SU-DHL-6 (cell line): ENCODE measurements around the gene DVL1.

ENCODE experiments used
- H2AFZ ChIP-seq: fragments of 200-600 bp; sonication (generic); 2 replicates; pipeline ENCODE4 v1.6.1; 2014; ENCODE audit warnings: low read depth, mild to moderate bottlenecking, moderate library complexity, mixed read lengths, antibody characterized with exemption, low read length; ENCODE audit not compliant: severe bottlenecking
- H3F3A ChIP-seq: fragments of 200-600 bp; shearing (Covaris generic); 2 replicates; pipeline ENCODE4 v1.6.0; 2016; ENCODE audit warnings: antibody characterized with exemption, mild to moderate bottlenecking; ENCODE audit not compliant: insufficient read depth
- H3K27ac ChIP-seq: fragments of 200-600 bp; sonication (generic); 2 replicates; pipeline ENCODE4 v1.5.1; 2016; ENCODE audit warnings: low read depth, mild to moderate bottlenecking, low read length, moderate library complexity, mixed read lengths
- H3K27me3 ChIP-seq: fragments of 200-600 bp; sonication (generic), shearing (Covaris generic); 2 replicates; pipeline ENCODE4 v1.6.0; 2014; ENCODE audit warnings: mild to moderate bottlenecking, low read length
- H3K36me3 ChIP-seq: fragments of 200-600 bp; sonication (generic); 2 replicates; pipeline ENCODE4 v1.6.1; 2014; ENCODE audit warnings: mild to moderate bottlenecking, low read length, mixed read lengths
- H3K4me2 ChIP-seq: fragments of 300-600, 200-600 bp; shearing (Covaris generic), sonication (generic); 2 replicates; pipeline ENCODE4 v1.6.0; 2014; ENCODE audit warnings: low read length, low read depth, mild to moderate bottlenecking; ENCODE audit not compliant: poor library complexity, severe bottlenecking
- H3K4me3 ChIP-seq: fragments of 200-600 bp; sonication (generic); 2 replicates; pipeline ENCODE4 v1.5.1; 2014; ENCODE audit warnings: antibody characterized with exemption, low read length, mild to moderate bottlenecking, mixed read lengths; ENCODE audit not compliant: insufficient read depth, poor library complexity, severe bottlenecking
- H3K79me2 ChIP-seq: fragments of 200-600 bp; sonication (generic); 2 replicates; pipeline ENCODE4 v1.6.1; 2014; ENCODE audit warnings: mild to moderate bottlenecking, low read length, moderate library complexity; ENCODE audit not compliant: insufficient read depth
- H3K9ac ChIP-seq: fragments of 200-600 bp; sonication (generic); 2 replicates; pipeline ENCODE4 v1.7.0; 2014; ENCODE audit warnings: mild to moderate bottlenecking, low read length
- H3K9me2 ChIP-seq: fragments of 200-600 bp; sonication (generic); replicated peaks from 2 replicates; pipeline ENCODE4 v1.6.1; 2014; ENCODE audit warnings: low read length; ENCODE audit not compliant: insufficient read depth
- H3K9me3 ChIP-seq: fragments of 200-600 bp; sonication (generic); 2 replicates; pipeline ENCODE4 v1.6.1; 2014; ENCODE audit warnings: low read length, mixed read lengths; ENCODE audit not compliant: insufficient read depth
- H4K20me1 ChIP-seq: fragments of 200-600 bp; sonication (generic); 2 replicates; pipeline ENCODE4 v1.6.1; 2014; ENCODE audit warnings: low read depth, mild to moderate bottlenecking, antibody characterized with exemption, low read length, moderate library complexity, mixed read lengths
- EZH2phosphoT487 ChIP-seq: fragments of 200-600 bp; sonication (generic), shearing (Covaris generic); conservative IDR thresholded peaks from 2 replicates; pipeline ENCODE4 v1.6.1; 2018; ENCODE audit warnings: mild to moderate bottlenecking, antibody characterized with exemption, low read length, moderate library complexity, mixed read lengths
- TF ChIP-seq, protein P1 (sequence below): fragments of 200-600 bp; sonication (generic); IDR thresholded peaks from one replicate; pipeline ENCODE4 v1.5.1; 2017; ENCODE audit warnings: antibody characterized with exemption, mild to moderate bottlenecking, low read length, moderate library complexity; ENCODE audit not compliant: insufficient read depth, poor library complexity, severe bottlenecking

Gene DVL1

DNA sequence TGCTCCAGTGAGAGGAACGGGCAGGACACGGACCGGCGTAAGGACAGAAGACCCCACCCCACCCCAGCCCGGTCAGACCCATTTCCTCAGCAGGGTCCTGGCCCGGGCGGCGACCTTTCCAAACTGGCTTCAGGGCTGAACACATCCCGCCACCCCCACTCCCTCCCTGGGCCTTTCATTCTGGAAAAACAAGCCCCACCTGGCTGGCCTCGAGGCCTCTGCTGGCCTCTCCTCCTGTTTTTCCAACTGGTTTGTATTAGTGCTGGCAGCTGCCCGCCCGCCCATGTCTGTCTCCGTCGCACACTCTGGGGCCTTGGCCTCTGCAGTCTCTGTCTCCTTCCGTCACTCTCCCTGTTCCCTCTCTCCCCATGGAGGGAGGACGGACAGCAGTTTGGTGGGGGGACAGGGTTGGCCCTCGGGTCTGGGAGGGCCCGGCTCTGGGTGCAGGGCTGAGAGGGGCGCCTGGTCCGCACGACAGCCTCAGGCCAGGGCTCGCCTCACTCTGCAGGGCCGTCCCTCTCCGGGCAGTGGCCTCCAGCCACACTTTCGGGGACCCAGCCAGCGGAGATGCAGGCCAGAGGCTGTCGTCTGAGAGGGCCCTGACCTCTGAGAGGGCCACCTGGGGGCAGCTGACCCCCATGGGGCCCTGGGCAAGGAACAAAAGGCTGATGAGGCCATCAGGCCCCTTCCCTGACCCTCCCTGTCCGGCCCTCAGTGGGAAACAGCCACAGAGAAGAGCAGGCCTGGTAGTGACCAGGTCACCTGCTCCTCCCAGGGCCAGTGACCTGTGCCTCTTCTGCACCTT is 10.6 kb upstream of the DVL1 start:
- Histone ChIP-seq H3K36me3 (no peaks in the 10 kb centered on the region), H3K9ac (no peak overlapping the region), H3K27me3 (no peaks in the 10 kb centered on the region), H3K27ac (no peak overlapping the region), H3K4me2 (no peak overlapping the region), H2AFZ (no peak overlapping the region), H3K9me2 (no peaks in the 10 kb centered on the region), H3K9me3 (no peaks in the 10 kb centered on the region), H4K20me1 (no peaks in the 10 kb centered on the region), H3K4me3 (no peak overlapping the region), H3F3A (no peaks in the 10 kb centered on the region), H3K79me2 (no peaks in the 10 kb centered on the region)
- TF ChIP-seq EZH2phosphoT487 = no peak
- TF ChIP-seq, protein P1, sequence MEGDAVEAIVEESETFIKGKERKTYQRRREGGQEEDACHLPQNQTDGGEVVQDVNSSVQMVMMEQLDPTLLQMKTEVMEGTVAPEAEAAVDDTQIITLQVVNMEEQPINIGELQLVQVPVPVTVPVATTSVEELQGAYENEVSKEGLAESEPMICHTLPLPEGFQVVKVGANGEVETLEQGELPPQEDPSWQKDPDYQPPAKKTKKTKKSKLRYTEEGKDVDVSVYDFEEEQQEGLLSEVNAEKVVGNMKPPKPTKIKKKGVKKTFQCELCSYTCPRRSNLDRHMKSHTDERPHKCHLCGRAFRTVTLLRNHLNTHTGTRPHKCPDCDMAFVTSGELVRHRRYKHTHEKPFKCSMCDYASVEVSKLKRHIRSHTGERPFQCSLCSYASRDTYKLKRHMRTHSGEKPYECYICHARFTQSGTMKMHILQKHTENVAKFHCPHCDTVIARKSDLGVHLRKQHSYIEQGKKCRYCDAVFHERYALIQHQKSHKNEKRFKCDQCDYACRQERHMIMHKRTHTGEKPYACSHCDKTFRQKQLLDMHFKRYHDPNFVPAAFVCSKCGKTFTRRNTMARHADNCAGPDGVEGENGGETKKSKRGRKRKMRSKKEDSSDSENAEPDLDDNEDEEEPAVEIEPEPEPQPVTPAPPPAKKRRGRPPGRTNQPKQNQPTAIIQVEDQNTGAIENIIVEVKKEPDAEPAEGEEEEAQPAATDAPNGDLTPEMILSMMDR = no peak

DNA sequence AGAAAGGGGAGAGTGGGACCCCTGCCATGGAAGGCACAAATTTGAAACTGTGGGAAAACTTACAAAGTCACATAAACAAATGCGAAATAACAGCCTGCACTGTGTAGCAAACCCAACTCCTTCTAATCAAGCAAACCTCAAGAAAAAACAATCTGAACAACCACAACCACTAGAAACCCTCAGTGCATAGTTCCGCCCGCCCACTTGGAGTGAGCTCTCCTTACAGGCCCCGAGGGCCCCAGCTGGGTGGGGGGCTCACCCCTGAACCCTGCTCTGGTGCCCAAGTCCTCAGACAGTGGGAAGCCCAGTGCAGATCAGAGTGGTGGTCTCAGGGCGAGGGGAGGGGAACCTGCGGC is 10.1 kb upstream of the DVL1 start:
- Histone ChIP-seq H3K4me2 (no peak overlapping the region), H3K4me3 (no peak overlapping the region), H4K20me1 (no peaks in the 10 kb centered on the region), H3K9me3 (no peaks in the 10 kb centered on the region), H3K9ac (no peak overlapping the region), H3K79me2 (no peaks in the 10 kb centered on the region), H3K36me3 (no peaks in the 10 kb centered on the region), H3F3A (no peaks in the 10 kb centered on the region), H2AFZ (no peak overlapping the region), H3K27ac (no peak overlapping the region), H3K9me2 (no peaks in the 10 kb centered on the region), H3K27me3 (no peaks in the 10 kb centered on the region)
- no peak for TF ChIP-seq EZH2phosphoT487
- TF ChIP-seq, protein P1 = no peak

DNA sequence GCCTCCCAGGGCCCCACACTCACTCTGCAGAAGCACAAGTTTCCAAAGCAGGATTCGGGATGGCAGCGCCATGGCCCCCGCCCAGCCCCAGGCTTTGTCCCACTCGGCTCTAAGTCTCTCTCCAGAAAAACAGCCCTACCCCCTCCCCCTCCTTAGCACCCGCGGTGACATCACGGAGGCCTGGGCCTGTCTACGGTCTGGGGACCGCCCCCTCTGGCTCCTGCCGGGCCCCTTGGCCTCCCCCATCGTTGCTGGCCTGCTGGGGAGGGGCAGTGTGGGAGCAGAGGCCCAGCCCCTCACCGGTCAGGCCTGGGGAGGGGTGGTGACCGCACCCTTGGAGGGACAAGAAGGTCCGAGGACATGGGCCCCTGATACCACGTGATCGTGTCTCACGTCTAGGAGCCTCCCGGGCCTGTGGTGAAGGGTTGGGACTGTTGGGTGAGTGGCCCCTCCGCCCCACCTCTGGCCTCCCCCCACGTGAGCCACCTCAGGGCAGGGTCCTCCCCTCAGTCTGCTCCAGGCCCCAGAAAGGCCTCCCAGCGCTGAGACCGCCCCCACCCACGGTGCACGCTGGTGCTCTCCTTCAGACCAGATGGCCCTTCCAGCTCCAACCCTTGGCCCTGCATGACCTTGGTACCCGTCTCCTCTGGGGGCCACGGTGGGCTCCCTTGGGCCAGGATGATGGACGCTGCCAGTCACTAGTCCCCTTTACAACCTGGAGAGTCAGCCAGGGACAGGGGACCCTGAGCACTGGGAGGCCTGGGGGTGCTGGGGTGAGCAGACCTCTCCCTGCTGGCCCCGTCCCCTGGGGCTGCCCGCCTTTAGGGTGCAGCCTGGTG is 9.4 kb upstream of the DVL1 start, which contains the start of gene MXRA8:
MXRA8 (minus strand) TSS at position 123 of the 839 bp plus-strand sequence; CDS start at position 72, 51 bp downstream.
- TF ChIP-seq, protein P1 = no peak
- no peak for TF ChIP-seq EZH2phosphoT487
- Histone ChIP-seq H2AFZ (no peak within 1 kb of the TSS), H3K9me3 (no peaks in the 10 kb centered on the region), H3K27ac (no peak within 1 kb of the TSS), H3F3A (no peaks in the 10 kb centered on the region), H3K4me3 (no peak within 1 kb of the TSS), H3K9ac (no peak within 1 kb of the TSS), H3K79me2 (no peaks in the 10 kb centered on the region), H3K27me3 (no peaks in the 10 kb centered on the region), H3K4me2 (no peak within 1 kb of the TSS), H3K36me3 (no peaks in the 10 kb centered on the region), H3K9me2 (no peaks in the 10 kb centered on the region), H4K20me1 (no peaks in the 10 kb centered on the region)
